ENCODE results near the gene RAPGEF4.
"Not testable (repeated sequence)": the region's sequence is repeated elsewhere in the genome, so short reads cannot be mapped to it uniquely, and the experiment has no call there.

Gene RAPGEF4

DNA sequence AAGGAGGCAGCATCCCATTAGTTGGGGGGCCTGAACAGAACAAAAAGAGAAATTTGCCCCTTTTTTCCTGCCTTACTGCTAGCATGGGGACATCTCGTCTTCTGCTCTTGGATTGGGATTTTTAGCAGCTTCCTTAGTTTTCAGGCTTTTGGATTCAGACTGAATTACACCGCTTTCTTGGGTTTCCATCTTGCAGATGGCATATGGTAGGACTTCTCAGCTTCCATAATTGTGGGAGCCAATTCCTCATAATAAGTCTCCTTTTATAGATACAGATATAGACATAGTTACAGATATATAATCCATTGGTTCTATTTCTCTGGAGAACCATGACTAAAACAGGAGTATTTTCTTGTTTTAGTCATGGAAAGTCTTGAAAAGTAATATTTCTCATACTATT, 5.2 kb upstream of the RAPGEF4 start:
- no peak for DNase-seq

DNA sequence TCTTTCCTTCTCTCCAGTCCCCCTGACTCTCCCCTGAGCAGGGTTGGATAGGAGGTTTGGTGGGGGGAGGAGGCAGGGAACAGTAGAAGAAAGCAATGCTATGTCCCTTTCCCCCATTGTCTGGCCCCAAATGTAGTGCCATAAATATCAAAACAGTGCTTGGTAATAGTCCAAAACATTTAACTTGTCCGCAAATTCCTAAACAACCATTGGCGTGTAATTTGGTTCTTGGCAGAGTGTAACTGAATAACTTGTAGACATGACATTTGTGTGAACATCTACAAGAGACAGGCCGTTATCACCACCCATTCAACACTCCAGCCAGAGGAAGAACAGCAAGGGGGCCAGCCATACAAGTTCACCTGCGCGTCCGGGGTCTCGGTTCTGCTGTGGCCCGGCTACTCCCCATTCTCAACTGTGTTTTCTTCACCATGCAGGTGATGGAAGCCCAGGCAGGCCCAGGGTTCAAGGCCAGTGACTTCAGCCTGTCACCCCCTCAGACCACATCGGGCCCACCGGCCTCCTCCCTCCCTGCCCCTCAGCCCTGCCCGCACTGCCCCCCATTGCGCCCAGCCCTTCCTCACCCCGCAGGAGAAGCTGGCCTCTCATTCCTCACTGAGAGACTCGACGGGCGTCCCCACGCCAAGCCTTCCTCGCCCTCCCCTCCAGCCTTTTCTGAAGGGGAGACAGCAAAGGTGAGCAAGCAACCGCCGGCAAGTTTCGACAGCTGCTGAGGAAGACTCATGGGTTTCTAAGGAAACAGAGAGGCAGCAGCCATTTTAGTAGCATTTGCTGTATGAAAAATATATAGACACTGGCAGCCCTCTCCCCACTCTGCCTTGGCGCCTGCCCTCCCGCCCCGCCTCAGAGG, 699 bp upstream of the RAPGEF4 start:
- no peak for DNase-seq

GRCh38 chr2:172736424-172737174, 954 bp downstream of the RAPGEF4 start:
- no peak for DNase-seq

DNA sequence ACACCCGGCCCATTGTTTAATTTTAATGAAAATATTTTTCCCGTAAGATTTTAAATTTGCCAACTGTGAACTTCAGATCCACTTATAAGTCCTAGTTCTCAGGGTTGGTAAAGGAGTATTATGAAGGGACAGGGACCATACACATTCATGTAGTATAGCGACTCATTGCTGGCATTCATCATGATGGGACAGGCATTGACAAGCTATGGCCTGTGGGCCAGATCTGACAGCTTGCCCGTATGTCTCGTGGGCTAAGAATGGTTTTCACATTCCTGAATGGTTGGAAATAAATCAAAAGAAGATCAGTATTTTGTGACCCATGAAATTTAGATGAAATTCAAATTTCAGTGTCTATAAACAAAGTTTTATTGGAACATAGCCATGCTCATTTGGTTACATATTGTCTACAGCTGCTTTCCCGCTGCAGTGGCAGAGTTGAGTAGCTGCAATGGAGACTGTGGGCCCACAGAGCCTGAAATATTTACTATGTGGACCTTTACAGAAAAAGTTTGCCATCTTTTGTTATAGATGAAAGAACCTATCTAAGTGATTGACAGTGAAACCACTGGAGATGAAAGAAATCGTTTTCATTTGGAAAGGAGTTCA, 4.1 kb downstream of the RAPGEF4 start:
- DNase-seq, result no peak

DNA sequence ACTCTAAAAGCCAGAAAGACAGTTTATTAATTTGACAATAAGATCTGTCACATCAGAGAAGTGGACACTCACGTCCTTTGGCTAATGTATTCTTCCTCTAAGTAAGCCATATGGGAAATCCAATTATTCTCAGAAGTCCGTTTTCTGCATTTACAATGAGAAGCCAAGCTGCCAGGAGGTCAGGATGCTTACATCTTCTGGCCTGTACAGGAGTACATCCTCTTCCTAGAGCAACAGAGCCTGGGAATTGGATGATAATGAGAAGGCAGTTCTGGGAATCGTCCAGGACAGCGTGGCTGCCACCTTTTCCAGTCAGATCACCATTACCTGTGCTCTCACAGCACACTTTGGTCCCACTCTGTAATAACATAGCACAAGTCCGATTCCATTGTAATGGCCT, 5.2 kb downstream of the RAPGEF4 start:
- no peak for DNase-seq

DNA sequence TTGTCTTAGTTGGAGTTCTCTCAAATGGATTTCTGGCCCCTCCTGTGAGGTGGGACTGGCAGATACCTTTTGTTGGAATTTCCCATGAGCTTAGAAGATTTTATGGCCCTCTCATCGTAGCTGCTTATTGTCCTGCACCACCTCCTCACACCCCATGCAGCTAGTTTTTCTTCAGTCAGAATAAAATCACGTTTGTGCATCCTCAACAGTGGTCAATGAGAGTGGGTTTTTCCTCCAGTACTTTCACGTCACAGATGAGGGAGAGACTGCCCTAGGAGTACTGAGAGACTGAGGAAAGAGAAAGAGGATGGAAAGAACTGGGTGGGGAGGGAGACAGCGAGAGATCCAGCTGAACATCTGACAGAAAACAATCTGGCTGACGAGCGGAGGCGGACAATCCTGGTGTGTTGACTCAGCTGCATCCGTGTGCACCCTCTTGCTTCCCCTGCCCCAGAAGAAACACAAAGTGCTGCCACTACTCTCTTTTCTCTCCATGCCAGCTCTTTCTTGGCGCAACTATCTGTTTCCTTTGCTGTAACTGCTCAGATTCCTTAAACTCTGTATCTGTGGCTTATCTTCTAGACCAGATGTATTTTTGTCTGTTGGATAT, 7.4 kb downstream of the RAPGEF4 start:
- no peak for DNase-seq

DNA sequence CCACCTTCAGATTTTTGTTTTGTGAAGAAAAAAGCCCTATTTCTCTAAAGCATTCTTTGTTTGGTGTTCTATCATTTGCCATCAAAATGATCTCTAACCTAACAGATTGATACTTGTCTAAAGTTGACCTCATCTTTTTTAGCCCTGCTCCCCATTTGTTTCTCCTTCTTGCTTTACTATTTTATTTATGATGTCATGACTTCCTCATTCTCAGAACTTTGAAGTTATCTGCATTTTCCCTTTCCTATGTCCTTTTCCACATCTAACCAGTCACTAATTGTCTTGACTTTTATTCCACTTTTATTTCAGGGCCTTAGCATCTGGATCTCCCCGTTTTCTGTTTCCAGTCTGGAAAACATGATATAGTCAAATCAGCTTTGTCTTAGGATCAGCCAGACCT, 8.3 kb downstream of the RAPGEF4 start:
- DNase-seq, result no peak

DNA sequence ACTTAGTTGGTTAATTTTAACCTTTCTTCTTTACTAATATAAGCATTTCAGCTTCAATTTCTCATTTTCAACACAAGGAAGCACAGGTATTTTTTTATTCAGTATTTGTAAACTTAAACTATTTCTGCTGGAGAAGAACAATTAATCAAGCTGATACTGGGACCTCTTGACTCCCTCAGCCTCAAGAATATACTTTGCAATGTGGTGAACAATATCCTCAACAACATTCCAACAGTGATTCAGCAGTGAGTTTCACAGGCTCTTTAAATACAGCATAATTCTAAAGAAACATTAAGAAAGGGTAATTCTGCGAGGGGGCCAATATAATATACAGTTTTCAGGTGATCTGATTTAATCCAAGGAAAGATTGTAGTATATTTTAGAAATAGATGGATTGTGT, 10.0 kb downstream of the RAPGEF4 start:
- no peak for DNase-seq

DNA sequence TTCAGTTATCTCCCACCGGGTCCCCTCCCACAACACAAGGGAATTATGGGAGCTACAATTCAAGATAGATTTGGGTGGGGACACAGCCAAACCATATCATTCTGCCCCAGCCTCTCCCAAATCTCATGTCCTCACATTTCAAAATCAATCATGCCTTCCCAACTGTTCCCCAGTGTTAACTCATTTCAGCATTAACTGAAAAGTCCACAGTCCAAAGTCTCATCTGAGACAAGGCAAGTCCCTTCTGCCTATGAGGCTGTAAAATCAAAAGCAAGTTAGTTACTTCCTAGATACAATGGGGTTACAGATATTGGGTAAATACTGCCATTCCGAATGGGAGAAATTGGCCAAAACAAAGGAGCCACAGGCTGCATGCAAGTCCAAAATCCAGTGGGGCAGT, 12.9 kb downstream of the RAPGEF4 start:
- not testable (repeated sequence) for DNase-seq

DNA sequence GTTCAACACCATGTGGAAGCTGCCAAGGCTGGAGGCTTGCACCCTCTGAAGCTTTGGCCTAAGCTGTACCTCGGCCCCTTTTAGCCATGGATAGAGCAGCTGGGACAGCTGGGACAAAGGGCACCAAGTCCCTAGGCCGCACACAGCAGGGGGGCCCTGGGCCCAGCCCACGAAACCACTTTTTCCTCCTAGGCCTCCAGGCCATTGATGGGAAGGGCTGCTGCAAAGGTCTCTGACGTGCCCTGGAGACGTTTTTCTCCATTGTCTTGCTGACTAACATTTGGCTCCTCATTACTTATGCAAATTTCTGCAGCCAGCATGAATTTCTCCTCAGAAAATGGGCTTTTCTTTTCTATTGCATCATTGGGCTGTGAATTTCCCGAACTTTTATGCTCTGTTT, 13.7 kb downstream of the RAPGEF4 start:
- no peak for DNase-seq

DNA sequence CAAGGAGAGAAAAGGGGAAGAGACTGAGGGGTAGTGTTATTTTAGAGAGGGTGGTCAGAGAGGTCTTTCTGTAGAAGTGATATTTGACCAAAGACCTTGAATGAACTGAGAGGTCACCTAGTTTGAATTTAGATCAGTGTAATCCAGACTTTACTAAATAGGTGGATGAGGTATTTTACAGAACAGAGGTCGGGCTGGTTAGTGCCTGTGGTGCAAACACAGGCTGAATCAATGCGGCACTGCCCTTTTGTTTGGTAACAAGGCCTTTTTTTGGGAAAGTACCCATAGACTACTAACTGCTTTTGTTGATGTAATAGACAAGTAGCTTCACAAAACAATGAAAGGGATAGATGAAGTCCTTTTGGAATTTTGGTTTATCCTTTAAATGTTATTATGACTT, 15.9 kb downstream of the RAPGEF4 start:
- DNase-seq, result no peak

DNA sequence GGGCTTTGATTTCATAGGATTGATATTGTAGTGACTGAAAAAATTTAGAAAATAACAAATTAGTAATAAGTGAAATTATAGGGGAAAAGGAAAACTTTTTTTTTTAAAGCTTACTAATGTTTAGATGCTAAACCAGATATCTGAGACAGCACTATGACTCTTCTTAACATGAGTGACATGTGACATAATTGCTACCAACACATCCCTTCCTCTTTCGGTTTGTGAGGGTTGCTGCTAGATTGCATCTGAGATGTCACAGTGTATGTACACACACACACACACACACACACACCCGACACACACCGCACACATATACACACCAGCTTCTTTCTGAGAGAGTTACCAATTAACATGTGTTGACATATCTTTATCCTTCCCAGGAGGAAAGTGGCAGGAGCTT, 18.0 kb downstream of the RAPGEF4 start:
- DNase-seq, result no peak

- no peak for DNase-seq
Observed at GRCh38 chr2:172759441-172759840, 23.8 kb downstream of the RAPGEF4 start.

- no peak for DNase-seq
Observed at GRCh38 chr2:172761306-172761705, 25.7 kb downstream of the RAPGEF4 start.

DNA sequence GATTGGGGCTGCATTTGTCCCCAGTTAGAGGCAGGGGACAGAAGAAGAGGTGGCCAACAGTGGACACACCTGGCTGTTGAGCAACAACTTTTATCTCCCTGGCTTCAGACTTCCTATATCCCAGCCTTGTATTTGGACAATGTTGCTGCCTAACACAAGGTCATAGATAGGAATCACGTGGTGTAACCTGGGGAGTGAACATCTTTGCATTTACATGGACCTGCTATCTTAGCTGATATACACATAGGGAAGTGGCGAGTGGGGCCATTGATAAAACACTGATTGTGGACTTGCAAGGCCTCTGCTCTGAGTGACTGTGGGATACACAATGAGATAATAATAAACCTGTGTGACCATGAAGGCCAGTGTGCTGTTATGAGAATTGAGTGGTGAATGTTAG, 26.9 kb downstream of the RAPGEF4 start:
- no peak for DNase-seq

DNA sequence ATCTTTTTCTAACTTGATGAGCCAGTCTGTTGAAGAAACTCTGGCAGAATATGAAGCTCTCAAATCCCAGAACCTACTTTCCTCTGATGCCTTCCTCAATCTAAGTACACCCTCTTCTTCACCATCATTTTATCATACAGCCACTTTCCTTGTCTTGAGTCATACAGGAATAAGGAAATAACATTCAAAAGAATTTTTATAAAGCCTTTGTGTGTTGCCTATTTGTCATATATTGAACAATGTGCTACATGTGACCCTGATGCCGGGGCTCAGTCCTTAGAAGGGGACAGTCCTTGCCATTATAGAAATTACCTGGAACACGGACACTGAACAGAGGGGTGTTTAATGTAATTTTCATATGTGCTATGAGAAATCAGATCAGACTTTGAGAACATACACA, 27.4 kb downstream of the RAPGEF4 start:
- no peak for DNase-seq

DNA sequence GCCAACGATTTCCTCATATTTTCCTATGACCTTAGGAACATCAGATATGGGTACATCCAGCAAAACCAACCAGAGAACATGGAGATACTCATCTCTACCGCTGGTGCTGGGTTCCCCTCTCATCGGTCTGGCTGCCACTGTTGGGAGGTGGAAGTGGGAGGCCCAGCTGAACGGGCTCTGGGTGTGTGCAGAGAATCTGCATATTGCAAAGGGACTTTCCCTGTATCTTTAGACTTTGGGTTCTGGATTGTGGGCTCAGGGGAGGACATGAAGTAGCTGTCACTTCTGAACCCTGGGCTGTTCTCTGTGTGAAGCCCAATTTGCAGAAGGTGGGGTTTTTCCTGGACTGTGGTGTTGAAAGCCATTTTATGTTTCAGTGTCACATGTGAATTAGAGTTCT, 30.0 kb downstream of the RAPGEF4 start:
- no peak for DNase-seq

DNA sequence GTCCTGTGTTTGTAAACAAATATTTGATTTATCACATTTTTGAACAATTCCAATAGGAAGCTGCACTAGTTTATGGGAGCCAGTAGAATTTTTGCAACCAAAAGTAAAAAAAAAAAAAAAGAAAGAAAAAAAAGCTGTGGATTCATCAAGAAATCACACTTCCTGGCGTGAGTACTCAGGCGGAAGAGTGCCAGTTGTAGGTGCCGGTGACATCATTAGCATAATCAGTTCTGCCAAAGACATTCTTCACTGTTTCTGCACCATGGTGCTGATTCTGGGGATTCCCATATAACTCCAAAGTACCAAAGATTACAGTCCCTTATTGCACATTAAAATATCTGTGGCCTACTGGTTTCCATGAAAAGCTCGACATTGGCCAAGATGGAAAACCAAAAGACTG, 32.8 kb downstream of the RAPGEF4 start:
- DNase-seq, result no peak

GRCh38 chr2:172769879-172770278, 34.2 kb downstream of the RAPGEF4 start:
- DNase-seq, result no peak

DNA sequence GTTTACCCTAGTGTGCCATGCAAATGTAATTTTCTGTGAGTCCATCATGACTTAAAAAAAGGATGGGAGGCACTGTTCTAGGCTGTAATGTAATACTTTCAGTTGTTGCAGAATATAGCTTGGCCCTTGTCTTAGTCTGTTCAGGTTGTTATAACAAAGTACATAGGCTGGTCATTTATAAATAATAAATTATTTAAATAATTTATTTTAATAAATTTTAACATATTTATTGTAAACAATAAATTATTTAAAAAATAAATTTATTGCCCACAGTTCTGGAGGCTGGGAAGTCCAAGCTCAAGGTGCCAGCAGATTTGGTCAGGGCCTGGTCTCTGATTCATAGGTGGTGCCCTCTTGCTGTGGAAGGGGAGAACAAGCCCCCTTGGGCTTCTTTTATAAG, 35.2 kb downstream of the RAPGEF4 start:
- no peak for DNase-seq

DNA sequence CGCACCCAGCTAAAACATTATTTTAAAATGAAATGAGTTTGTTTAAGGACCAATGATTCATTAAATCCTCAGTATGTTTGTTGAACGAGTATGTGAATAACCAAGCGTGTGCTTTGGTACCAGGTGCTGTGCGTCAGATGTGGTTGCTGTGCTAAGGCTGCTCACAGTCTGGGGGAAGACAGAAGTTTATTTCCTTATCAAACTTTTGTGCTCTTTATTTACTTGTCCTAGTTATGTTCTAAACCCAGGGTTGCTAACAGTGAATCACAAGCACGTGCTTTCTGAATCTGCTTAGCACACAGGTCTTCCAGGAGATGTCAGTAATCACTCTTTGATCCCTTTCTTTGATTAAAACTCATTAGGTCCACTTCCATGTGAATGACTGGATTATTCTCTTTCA, 37.0 kb downstream of the RAPGEF4 start:
- no peak for DNase-seq

DNA sequence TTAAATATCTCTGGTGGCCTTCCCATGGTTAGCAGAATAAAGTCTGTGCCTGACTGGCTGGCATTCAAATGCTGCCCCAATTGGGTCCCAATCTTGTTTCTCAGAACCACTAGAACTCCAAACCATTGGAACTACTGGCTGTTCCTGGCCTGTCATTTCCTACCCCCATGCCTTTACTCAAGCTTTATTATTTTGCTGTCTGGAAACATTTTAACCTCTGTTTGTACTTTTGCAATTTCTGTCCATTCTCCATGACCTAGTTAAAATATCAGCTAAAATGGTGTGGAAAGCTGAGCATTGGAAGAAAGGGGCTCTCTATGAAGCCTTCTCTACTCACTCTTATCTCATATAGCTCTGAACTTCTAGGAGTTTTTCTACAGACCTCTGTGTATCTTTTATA, 38.7 kb downstream of the RAPGEF4 start:
- no peak for DNase-seq

DNA sequence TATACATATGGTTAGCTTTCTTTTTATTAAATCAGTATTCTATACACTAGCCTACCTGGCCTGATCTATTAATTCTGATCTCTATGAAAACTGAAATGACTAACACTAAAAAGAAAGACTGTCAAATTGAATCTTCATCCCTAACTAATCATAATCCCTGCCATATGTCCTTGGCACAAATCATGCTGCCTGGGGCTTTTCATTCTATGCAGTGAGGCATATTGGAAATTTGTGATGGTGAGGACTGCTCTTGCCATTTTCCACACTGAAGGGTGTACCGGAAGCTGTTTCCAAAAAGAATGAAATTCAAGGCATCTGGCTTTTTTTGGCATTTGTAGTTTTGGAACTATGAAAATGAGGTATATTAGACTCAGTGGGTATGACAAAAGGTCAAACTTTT, 39.7 kb downstream of the RAPGEF4 start:
- no peak for DNase-seq

DNA sequence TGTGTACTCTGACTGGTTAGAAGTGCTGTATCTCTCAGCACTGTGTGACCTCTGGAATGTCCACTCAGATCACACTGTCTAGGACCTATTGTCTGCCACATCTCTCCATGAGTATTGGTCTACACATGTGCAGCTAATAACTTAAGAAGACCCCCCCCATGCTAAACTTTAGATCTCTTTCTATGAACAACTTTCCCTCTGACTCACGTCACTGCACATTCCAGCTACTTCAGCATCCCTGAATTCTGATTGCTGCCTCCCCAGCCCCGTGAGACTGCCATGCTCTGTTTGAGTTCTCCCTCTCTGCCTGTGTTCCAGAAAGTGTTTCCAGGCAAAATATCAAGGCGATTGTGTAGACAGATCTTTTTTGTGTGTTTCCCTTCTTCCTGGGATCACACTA, 41.8 kb downstream of the RAPGEF4 start:
- DNase-seq, result no peak
